Thyroid gland (tissue), 4 donors: Measurements from ENCODE around the gene CBFA2T2.

Experiments used
- CTCF ChIP-seq, 6 experiments: fragments of 200-600 bp in 3 of 6; fragments of 450-650 bp in 3 of 6; sonication (generic) in 3 of 6; IDR thresholded peaks; one replicate each; pipeline ENCODE4 v1.5.1; 2016 to 2019; ENCODE audit warnings: antibody characterized with exemption in 6 of 6, mild to moderate bottlenecking in 2 of 6, inconsistent platforms in 1 of 6, moderate library complexity in 1 of 6
- POLR2A ChIP-seq, 2 donors: fragments of 450-650 bp; IDR thresholded peaks; one replicate each; pipeline ENCODE4 v1.6.1; 2017; ENCODE audit warnings: antibody characterized with exemption in 2 of 2, mild to moderate bottlenecking in 2 of 2, moderate library complexity in 1 of 2

GRCh38 chr20:33600981-33601380 is 111.1 kb downstream of the CBFA2T2 start:
- no peak for TF ChIP-seq POLR2A (IDR thresholded peaks at IDR 0.05)
- no peak for TF ChIP-seq CTCF (IDR thresholded peaks at IDR 0.05)
